Aorta (tissue), 5 donors: ENCODE data around the gene CCDC141. TPM values are rescaled to one million over a fixed set of nuclear protein-coding genes. Genes with fewer than 3 reads are reported as not detected.

ENCODE experiments used
- ATAC-seq: fragments of 200-7000 bp; cut with Tn5 transposase; one replicate; pipeline ENCODE4 v1.9.1; 2022; ENCODE audit warnings: moderate library complexity; ENCODE audit not compliant: low FRiP score
- DNase-seq, 2 donors: peaks; one replicate each; pipeline ENCODE4 v3.0.0-alpha.2; 2020
- H3K27ac ChIP-seq, 2 donors: one replicate each; pipeline ENCODE4 v1.5.1; 2013; ENCODE audit warnings: low read length in 2 of 2, mild to moderate bottlenecking in 2 of 2, moderate library complexity in 2 of 2, control low read depth in 1 of 2, inconsistent platforms in 1 of 2, low read depth in 1 of 2
- H3K27me3 ChIP-seq, 2 donors: one replicate each; pipeline ENCODE4 v1.6.1; 2013; ENCODE audit warnings: control low read depth in 1 of 2, low read length in 1 of 2, mild to moderate bottlenecking in 1 of 2, moderate library complexity in 1 of 2; ENCODE audit not compliant: insufficient read depth in 2 of 2, control insufficient read depth in 1 of 2
- H3K36me3 ChIP-seq, 2 donors: one replicate each; pipeline ENCODE4 v1.6.1; 2013; ENCODE audit warnings: control low read depth in 1 of 2, low read length in 1 of 2, mild to moderate bottlenecking in 1 of 2; ENCODE audit not compliant: insufficient read depth in 2 of 2, control insufficient read depth in 1 of 2
- H3K4me1 ChIP-seq, 2 donors: one replicate each; pipeline ENCODE4 v1.6.1; 2013; ENCODE audit warnings: low read length in 2 of 2, control low read depth in 1 of 2, mild to moderate bottlenecking in 1 of 2, moderate library complexity in 1 of 2; ENCODE audit not compliant: insufficient read depth in 2 of 2, control insufficient read depth in 1 of 2
- H3K4me3 ChIP-seq, 2 donors: one replicate each; pipeline ENCODE4 v1.5.1; 2013; ENCODE audit warnings: low read length in 2 of 2, control low read depth in 1 of 2, mild to moderate bottlenecking in 1 of 2
- H3K9me3 ChIP-seq: one replicate; pipeline ENCODE4 v1.6.1; 2013; ENCODE audit warnings: mild to moderate bottlenecking, low read length; ENCODE audit not compliant: control insufficient read depth
- WGBS, 2 donors: extraction: QIAGEN DNeasy Blood & Tissue Kit; methylation state at CpG; one replicate each; pipeline ENCODE4 v1.1.7; 2013; 5-methylcytosine and 5-hydroxymethylcytosine counted together
- intact Hi-C, 2 donors: fragments of 100-400 bp; cut with DNase I; formaldehyde crosslinking; loops; one replicate each; pipeline versions ENCODE4 v1.14.2 to v1.15.0; 2022
- polyA plus RNA-seq, 2 donors: library from polyadenylated mRNA; stranded (reverse); fragments of 200-250 nt; gene quantifications; one replicate each; pipeline ENCODE4 v1.2.3, GENCODE V29; 2013
- total RNA-seq, 2 donors: library from RNA; stranded (reverse); fragmentation: NEBNext Ultra II Directional; extraction: Animal tissue kit (Norgen Biotek cat#: 25700); gene quantifications; one replicate each; pipeline ENCODE4 v1.2.1, GENCODE V29; 2021
- donor health status: healthy with polysubstance abuse.
- donor health status: Bipolar disorder and iron deficiency.
- donor health status: DM: no; HTN: no; CAD: no.
- donor health status: DM: no; HTN: no; CAD: no.
- donor health status: DM: yes; HTN: yes; CAD: no.

CCDC141 gene
- total and polyA plus RNA-seq, 4 donors = 0.13 to 28.3 (median 2.0) TPM

DNA sequence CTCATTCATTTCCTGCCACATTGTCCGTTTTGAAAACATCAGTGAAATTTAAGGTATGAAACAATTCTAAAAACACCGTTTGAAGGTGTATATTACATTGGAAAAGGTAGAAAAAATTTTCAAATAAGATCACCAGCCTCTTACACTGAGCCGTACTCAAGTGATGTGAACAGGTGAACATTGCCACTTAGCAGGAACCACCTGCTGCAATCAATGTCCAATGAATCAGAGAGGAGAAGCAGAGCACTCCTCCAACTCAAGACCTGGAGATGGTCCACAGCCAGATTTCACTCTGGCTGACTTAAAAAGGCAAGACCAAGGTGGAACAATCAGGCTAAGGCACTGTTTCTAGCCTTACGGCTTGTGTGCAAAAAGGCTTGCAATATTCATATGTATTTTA lies 132.4 kb downstream of the CCDC141 start:
- intact Hi-C loops = loop anchor here in 1 of 2 donors (10.0 kb wide), 1 partner anchor 207 kb away; no protein-coding TSS in a partner anchor
- DNase-seq (no peak), ATAC-seq (no peak)
- 90 to 94% methylated on average over 4 of the region's 4 CpGs for WGBS, 2 donors
- H3K27me3 ChIP-seq = no peaks in the 10 kb centered on the region
- H3K27ac ChIP-seq = no peak overlapping the region
- H3K4me1 ChIP-seq = peaks cover 0 to 1% of the 10 kb centered on the region in 2 donors
- H3K4me3 ChIP-seq = no peak overlapping the region
- no peaks in the 10 kb centered on the region for H3K36me3 ChIP-seq
- H3K9me3 ChIP-seq = no peaks in the 10 kb centered on the region

DNA sequence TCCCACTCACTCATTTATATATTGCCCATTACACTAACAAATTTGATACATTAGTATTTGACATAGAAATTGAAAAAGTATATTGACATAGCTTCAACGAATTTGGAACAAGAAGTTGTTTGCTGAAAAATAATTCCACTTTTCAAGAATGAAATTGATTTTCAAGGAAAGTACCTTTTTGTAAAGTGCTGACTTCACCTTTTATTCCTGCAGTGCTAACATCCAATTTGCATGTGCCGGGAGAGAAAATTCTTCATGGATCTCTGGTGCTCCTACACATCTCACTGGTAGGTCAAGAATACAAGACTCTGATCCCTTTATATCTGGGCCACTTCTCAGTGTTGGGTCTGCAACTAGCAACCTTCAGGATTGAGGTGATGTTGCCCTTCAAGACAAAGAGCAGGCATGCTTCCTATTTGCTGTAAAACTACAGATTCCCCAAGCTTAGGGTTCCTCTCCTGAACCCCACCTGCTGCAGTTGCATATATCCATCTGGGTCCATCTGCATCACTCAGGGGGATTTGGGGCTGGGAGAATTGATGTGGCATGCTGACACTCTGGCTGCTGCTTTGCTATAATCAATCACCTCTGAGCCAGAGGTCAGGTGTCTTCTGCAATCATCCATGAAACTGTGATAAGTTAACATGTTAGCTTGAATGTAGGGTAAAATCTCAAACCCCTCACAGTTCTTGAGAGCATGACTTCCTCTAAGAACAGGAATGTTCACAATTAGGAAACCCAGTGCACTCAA lies 134.3 kb downstream of the CCDC141 start:
- 48 to 54% methylated on average over 2 of the region's 2 CpGs for WGBS, 2 donors
- DNase-seq (no peak), ATAC-seq (no peak)
- Histone ChIP-seq H3K27ac (no peak overlapping the region), H3K27me3 (no peaks in the 10 kb centered on the region), H3K4me1 (peaks cover 0 to 1% of the 10 kb centered on the region in 2 donors), H3K36me3 (no peaks in the 10 kb centered on the region), H3K9me3 (no peaks in the 10 kb centered on the region), H3K4me3 (no peak overlapping the region)
- intact Hi-C loops = loop anchor here in 1 of 2 donors (10.0 kb wide), 1 partner anchor 209 kb away; no protein-coding TSS in a partner anchor

DNA sequence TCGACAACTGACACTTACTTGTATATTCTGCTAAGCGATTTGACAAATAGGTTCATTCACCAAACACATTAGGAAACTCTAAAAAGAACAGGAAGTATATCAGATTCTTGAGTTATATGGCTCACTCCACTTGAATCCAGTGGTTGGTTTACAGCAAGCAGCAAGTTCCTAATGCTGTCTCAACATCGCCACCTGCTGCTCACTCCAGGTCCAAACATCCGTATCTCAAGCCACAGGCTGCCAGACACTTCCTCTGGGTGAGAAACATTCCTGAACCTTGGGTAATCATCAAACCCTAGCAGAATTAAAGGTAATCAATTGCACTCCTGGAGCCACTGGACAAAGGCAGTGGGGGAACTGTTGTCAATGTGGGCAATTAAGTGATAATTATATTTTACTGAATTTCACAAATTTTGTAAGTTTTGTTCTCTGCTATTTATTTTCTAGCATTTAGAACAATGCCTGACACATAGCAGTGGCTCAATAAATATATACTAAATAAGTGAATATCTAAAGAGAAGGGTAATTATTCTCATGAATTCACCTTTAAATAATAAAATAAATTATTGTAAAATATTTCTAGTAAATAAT lies 135.6 kb downstream of the CCDC141 start:
- peak; percentile 88 to 93 for DNase-seq
- H3K36me3 ChIP-seq = no peaks in the 10 kb centered on the region
- intact Hi-C loops = loop anchor here in 1 of 2 donors (1.0 to 10.0 kb wide), 2 partner anchors 118 to 210 kb away; no protein-coding TSS in a partner anchor
- H3K27me3 ChIP-seq = no peaks in the 10 kb centered on the region
- peaks cover 1 to 4% of the 10 kb centered on the region in 2 donors for H3K4me1 ChIP-seq
- no peak overlapping the region for H3K4me3 ChIP-seq
- no peak overlapping the region for H3K27ac ChIP-seq
- WGBS, 2 donors = 23 to 25% methylated on average over 4 of the region's 4 CpGs
- ATAC-seq = peak; percentile 91
- H3K9me3 ChIP-seq = no peaks in the 10 kb centered on the region

DNA sequence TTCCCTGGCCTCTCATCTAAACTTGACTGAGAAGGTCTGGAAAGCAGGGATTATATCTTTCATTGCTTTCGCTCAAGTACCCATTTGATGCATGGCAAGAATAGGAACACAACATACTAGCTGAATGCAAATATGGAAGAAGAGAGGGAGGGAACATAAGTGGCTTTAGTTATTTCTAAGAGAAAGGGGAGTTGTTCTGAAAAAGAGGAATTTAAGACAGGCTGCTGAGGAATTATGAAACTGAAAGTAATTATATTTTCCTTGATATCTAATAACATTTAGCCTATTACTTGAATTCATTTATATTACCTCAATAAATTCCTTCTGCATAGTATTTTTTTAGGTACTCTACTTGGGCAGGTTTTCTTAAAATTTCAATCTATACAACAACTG lies 136.9 kb downstream of the CCDC141 start:
- Histone ChIP-seq H3K4me1 (peaks cover 1 to 4% of the 10 kb centered on the region in 2 donors), H3K27me3 (no peaks in the 10 kb centered on the region), H3K27ac (no peak overlapping the region), H3K4me3 (no peak overlapping the region), H3K9me3 (no peaks in the 10 kb centered on the region), H3K36me3 (no peaks in the 10 kb centered on the region)
- WGBS, 2 donors = 93 to 97% methylated on average over 1 of the region's 1 CpG
- ATAC-seq = peak; percentile 12
- intact Hi-C loops = loop anchor here (2.0 to 10.0 kb wide), 2 partner anchors 116 to 212 kb away; no protein-coding TSS in a partner anchor
- DNase-seq = no peak

DNA sequence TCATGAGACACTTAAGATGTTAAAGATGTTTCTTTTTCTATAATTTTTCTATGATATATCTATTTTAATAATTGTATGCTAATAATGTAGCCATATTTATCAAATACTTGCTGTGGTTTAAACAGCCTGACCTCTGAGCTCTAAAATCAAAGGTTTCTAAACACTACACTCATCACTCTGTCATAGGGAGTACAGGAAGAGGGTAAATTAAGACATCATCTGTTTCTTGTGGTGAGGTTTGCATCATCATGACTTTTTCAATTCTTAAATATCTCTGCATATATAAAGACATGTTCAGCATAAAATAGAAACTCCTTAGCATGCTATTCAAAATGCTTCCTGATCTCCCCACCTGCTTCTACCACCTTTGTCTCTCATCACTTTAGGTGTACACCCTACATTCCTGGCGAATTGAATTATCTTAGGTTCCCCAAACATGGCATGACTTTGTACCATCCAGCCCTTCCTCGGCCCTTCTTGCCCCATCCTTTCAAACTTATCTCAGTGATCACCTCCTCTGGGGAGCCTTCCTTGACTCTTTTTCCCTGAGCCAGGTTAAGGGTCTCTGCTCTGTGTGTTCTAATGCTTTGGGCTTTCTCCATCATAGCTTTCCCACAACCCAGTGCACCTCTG lies 137.4 kb downstream of the CCDC141 start:
- DNase-seq (no peak), ATAC-seq (no peak)
- Histone ChIP-seq H3K36me3 (no peaks in the 10 kb centered on the region), H3K4me3 (no peak overlapping the region), H3K9me3 (no peaks in the 10 kb centered on the region), H3K4me1 (peaks cover 1 to 4% of the 10 kb centered on the region in 2 donors), H3K27ac (no peak overlapping the region), H3K27me3 (no peaks in the 10 kb centered on the region)
- intact Hi-C loops = loop anchor here (2.0 to 10.0 kb wide), 2 partner anchors 116 to 212 kb away; no protein-coding TSS in a partner anchor
- 90 to 93% methylated on average over 2 of the region's 2 CpGs for WGBS, 2 donors

DNA sequence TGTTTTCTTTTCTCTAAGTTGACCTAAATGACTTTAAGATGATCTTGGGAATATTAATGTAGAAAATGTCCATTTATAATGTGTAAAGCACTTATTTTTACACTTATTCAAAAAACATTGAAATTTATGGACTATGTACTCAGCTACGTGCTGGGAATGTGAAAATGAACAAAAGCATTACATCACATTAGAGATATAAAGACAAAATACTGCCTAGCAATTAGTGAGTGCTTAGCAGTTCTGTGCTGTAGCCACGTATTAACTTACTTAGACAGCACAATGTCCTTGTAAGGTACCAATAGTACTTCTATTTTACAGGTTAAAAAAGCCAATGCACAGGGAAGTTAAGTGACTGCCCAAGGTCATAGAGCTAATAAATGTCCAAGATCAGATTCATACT lies 138.9 kb downstream of the CCDC141 start:
- 44 to 45% methylated on average over 2 of the region's 2 CpGs for WGBS, 2 donors
- no peak for DNase-seq
- no peak overlapping the region for H3K4me3 ChIP-seq
- H3K27me3 ChIP-seq = peaks cover 0 to 1% of the 10 kb centered on the region in 2 donors
- peaks cover 1 to 4% of the 10 kb centered on the region in 2 donors for H3K4me1 ChIP-seq
- intact Hi-C loops = loop anchor here in 1 of 2 donors (10.0 kb wide), 1 partner anchor 214 kb away; no protein-coding TSS in a partner anchor
- no peaks in the 10 kb centered on the region for H3K36me3 ChIP-seq
- no peak for ATAC-seq
- H3K9me3 ChIP-seq = no peaks in the 10 kb centered on the region
- H3K27ac ChIP-seq = no peak overlapping the region

DNA sequence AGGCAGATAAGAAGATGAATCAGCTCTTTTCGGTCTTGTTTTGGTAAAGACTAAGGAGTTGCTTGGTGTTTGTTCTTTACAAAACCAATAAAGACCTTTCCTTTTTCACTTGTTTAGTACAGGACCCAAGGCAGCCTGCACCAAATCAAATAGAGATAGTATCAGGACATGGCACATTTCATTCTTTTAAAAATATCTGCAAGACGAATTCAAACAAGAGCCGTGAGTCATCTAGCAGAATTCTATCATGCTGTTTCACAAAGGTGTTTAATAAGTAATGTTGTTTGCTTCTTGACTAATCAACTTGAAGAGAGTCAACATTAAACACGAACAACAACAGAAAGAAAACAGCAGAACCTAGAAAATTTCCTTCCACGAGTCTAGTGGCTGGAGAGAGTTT lies 139.9 kb downstream of the CCDC141 start:
- intact Hi-C loops = loop anchor here in 1 of 2 donors (10.0 kb wide), 1 partner anchor 215 kb away; no protein-coding TSS in a partner anchor
- H3K27me3 ChIP-seq = peaks cover 0 to 1% of the 10 kb centered on the region in 2 donors
- ATAC-seq (no peak), DNase-seq (no peak)
- H3K4me3 ChIP-seq = no peak overlapping the region
- no peaks in the 10 kb centered on the region for H3K9me3 ChIP-seq
- H3K27ac ChIP-seq = no peak overlapping the region
- 42 to 44% methylated on average over 5 of the region's 5 CpGs for WGBS, 2 donors
- no peaks in the 10 kb centered on the region for H3K36me3 ChIP-seq
- peaks cover 1 to 6% of the 10 kb centered on the region in 2 donors for H3K4me1 ChIP-seq

DNA sequence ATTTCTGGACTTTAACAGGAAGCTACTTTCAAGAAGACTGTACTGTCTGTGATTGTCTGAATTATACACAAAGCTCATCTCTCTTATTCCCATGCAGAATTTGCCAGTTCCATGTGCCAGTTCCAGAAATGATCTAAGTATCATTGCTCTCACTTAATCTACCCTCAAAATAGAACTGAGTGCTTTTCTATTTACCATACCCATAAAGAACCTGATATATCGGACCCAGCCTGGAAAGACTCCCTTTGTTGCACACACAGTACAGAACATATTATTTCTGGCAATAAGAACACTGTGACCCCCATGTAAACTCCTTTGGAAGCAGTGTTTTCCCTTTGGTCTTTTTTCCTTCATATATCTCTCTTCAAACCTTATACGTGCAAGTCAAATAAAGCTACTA lies 140.4 kb downstream of the CCDC141 start:
- Histone ChIP-seq H3K4me1 (peaks cover 1 to 9% of the 10 kb centered on the region in 2 donors), H3K27ac (no peak overlapping the region), H3K36me3 (no peaks in the 10 kb centered on the region), H3K4me3 (no peak overlapping the region), H3K9me3 (no peaks in the 10 kb centered on the region), H3K27me3 (peaks cover 0 to 1% of the 10 kb centered on the region in 2 donors)
- DNase-seq = no peak
- WGBS, 2 donors = 37 to 42% methylated on average over 2 of the region's 2 CpGs
- ATAC-seq = no peak
- intact Hi-C loops = no loop called here
